Cardiac fibroblast (primary cell): Measurements from ENCODE around the gene CD8B.

Source experiments
- DNase-seq, 2 donors: peaks; one replicate each; pipeline versions ENCODE4 v3.0.0 to v3.0.0-alpha.2; 2010; ENCODE audit warnings: low read depth in 2 of 2
- H3K4me3 ChIP-seq, 2 donors: replicated peaks in 1 of 2; 1 replicate in 1 of 2; 2 replicates in 1 of 2; pipeline ENCODE4 v1.5.1; 2011; ENCODE audit warnings: low read depth in 2 of 2, low read length in 2 of 2, mild to moderate bottlenecking in 2 of 2, moderate library complexity in 1 of 2
- CTCF ChIP-seq: IDR thresholded peaks from one replicate; pipeline ENCODE4 v1.5.1; 2011; ENCODE audit warnings: low read depth, mild to moderate bottlenecking, low read length, inconsistent platforms

The CD8B gene

GRCh38 chr2:86785456-86785855 lies 76.2 kb downstream of the CD8B start:
- H3K4me3 ChIP-seq: no peak overlapping the region
- no peak for DNase-seq
- TF ChIP-seq CTCF: no peak

GRCh38 chr2:86783615-86784339 lies 77.9 kb downstream of the CD8B start:
- no peak overlapping the region for H3K4me3 ChIP-seq
- DNase-seq: no peak
- no peak for TF ChIP-seq CTCF

DNA sequence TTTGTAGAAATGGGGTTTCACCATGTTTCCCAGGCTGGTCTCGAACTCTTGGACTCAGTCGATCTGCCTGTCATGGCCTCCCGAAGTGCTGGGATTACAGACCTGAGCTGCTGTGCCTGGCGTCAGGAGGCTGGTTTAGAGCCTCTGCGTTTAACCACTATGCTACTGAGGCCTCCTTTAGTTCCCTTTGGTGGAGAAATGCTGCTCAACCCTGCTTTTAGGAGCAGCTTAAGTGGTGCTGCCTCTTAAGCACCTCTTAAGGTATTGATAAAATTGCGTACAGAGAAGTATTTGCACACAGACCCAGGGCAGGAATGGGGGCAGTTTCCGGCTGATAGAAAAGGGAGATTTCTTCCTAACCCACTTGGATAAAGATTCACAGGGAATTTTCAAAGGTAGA lies 78.9 kb downstream of the CD8B start:
- DNase-seq: no peak
- no peak for TF ChIP-seq CTCF
- no peak overlapping the region for H3K4me3 ChIP-seq

- H3K4me3 ChIP-seq: no peak overlapping the region
- no peak for DNase-seq
- TF ChIP-seq CTCF: no peak
Measured at GRCh38 chr2:86781363-86781762, 80.3 kb downstream of the CD8B start.

DNA sequence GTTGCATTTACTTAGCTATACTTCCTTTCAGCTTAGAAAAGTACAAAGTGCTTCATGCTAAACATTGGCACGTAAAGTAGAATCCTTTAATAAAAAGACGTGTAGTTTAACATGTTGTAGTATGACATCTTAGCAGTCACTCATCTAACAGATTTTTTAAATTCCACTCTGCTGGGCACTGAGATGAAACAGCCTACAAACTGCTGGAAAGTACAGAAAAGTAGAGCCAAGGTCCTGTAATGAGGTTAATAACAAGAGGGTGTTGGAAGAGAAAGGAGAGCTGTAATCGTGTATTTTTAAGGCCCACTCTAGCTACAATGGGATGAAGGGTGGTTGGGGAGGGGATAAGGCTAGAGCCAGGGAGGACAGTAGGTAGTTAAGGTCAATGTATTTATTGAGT lies 81.7 kb downstream of the CD8B start:
- DNase-seq: no peak
- H3K4me3 ChIP-seq: no peak overlapping the region
- no peak for TF ChIP-seq CTCF

- TF ChIP-seq CTCF: no peak
- DNase-seq: no peak
- no peak overlapping the region for H3K4me3 ChIP-seq
Measured at GRCh38 chr2:86778957-86779356, 82.7 kb downstream of the CD8B start.

- TF ChIP-seq CTCF: no peak
- no peak for DNase-seq
- no peak overlapping the region for H3K4me3 ChIP-seq
Measured at GRCh38 chr2:86776532-86776931, 85.2 kb downstream of the CD8B start.
